ENCODE measurements around the gene THRA. TPM values are rescaled to one million over a fixed set of nuclear protein-coding genes. Genes with fewer than 3 reads are reported as not detected.

Gene THRA
- polyA plus RNA-seq, 3 donors, result 46.9 to 57.1 (median 51.1) TPM

DNA sequence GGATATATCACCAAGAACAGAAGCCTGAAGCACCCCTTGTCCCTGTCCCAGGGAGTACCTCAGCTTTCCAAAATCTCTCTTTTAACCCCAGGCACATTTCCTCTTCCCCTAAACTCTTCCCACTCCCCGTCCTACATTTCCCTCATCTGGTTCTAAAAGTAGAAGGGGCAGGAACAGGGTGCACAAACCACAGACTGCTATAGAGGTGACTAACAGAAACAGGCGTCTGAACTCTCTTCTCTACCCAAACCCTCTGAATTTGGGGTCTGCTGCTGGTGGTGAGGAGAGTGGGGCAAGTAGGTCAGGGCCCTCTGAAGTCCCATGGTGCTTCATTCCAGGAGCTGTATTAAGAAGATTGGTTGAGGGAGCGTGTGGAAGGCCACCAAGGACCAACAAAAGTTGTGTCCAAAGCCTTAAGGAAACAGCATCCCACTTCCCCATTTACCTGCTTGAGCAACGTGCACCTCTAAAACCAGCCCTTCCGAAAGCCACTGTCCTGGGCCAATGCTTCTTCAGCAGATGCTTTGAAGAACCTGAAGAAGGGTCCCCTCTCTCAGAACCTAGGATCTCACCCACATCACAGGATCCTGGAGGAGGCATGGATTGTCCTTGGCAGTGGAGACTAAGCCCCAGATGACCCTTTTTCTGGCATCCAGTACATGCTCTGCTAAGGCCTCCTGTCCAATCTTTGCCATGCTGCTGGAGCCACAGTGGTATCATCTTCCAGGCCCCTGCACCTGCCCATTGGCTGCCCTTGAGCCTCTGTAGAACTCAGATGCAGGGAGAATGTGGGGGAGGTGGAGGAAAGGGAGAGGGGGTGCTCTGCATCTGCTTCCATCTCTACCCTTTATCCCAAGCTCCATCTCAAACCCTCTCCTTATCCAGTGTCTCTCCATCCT lies 43.3 kb downstream of the THRA start:
- no peak for DNase-seq (ENCODE audit: extremely low read depth in 1 of 11, low read depth in 9 of 11, low spot score in 4 of 11)

DNA sequence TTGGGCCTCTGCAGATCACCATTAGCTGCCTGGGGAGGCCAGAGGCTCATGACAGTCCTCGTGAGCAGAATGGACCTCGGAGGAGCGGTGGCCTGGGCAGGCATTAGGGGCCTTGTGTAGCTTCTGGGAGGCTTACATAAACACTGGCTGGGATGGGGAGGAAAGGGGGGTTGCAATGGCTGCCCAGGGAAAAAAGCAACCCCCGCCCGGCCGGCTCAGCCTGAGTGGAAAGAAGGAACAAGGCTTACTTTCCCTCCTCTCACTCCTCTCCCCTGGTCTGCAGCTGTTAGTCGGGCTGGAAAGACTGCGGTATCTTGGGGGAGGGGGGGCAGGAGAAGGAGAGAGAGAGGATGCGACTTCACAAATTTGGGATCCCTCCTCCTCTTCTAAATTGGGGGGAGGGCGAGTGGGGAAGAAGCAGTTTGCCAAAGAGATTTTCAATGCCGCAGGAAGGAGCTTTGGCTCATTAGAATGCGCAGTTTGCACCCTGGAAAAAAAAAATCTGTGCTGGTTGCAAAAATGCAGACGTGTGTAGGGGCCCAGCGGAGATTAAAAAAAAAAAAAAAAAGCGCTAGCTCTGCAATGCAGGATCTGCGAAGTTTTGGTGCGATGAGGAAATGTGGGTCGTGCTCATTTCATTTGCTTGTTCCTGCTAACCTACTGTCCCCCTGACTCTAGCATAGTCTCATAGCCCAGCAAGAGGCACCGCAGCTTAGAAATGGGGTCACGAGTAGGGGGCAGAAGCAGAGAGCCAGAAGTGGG lies 44.2 kb downstream of the THRA start:
- no peak for DNase-seq (ENCODE audit: extremely low read depth in 1 of 11, low read depth in 9 of 11, low spot score in 4 of 11)

DNA sequence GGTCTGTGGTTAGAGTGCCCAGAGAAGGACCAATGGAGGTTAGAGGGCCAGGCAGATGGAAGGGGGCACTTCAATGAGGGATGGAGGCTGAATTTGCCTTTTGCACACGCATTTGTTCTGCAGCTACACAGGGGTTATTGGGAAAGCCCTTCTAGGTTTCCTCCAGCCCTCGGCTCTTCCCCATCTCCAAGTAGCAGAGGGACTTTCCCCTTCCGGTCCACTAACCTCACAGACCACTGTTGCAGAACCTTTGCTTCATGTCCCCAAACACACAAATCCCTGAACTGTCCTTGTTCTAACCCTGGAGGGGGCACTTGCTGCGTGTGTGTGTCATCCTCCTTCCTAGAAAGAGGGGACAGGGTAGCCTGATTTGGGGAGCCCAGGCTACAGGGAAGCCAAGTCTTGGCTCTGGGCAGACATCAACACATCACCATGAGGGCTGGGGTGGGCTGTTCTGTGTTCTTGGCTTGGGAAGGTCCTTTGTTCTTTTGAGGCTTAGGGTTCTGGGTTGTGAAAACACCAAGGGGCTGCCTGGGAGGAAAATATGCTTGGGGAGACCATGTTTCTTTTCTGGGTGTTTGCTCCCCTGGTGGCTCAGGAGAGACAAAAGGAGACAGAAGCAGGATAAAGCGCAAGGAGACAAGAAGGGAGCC lies 44.9 kb downstream of the THRA start:
- no peak for DNase-seq (ENCODE audit: extremely low read depth in 1 of 11, low read depth in 9 of 11, low spot score in 4 of 11)

DNA sequence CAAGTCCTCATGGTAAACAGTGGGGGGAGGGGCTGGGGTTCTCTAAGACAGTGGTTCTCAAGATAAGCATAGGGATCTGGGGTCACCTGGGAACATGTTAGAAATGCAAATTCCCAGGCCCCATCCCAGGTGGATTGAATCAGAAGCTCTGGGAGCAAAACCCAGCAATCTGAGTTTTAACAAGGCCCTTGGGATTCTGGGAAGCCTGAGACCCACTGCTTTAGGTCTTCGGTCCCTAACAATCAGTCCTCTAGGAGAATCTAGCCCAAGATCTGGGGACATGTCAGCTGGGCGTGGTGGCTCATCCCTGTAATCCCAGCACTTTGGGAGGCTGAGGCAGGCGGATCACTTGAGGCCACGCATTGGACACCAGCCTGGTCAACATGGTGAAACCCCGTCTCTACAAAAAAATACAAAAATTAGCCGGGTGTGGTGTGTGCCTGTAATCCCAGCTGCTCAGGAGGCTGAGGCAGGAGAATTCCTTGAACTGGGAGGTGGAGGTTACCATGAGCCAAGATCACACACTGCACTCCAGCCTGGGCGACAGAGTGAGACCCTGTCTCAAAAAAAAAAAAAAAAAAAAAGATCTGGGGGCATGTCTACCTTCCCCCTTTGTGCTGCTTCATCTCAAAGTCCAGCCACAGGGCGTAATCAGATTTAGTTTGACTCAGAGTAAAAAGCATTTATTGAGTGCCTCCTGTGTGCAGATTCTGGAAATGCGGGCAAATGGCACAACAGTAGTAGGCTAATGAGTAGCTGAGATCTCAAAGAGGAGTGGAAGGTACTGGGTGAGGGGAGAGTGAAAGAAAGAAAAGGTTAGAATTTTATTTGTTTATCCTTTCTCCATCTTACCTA lies 46.4 kb downstream of the THRA start:
- DNase-seq (ENCODE audit: extremely low read depth in 1 of 11, low read depth in 9 of 11, low spot score in 4 of 11), result no peak

DNA sequence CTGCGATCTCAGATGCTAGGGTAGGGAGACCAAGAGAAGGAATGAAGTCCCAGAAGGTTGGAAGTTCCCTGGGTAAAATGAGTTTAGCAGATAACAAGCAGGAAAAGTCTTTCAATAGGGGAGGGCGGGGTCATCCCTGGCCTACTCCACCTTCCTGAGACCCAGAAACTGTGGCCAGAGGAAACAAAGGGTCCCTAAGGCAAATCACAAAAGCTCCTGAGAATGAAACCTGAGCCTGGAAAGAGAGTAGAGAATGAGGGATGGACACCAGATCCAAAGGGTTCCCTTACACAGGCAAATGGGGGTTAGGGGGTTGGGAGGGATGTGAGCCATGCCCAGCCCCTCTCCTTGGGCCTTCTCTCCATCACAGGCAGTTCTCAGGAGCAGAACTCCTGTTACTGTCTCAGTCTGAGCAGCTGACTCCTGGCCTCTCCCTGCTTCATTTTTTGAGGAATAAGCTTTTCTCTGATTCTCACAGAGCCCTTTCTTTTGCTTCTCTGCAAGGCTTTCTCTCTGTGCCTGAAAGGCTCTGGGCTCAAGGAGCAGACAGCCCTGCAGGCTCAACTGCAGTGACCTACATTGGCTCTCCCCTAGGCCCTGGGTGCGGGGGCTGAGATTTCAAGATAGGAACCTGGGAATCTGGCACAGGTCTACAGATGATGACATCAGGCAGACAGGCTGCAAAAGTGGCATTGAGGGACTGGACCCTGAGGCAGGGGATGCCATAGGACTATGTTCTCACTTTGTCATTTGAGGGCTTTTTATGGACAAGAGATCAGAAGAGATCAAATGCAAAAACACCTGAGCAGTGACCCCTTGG lies 47.5 kb downstream of the THRA start:
- DNase-seq (ENCODE audit: extremely low read depth in 1 of 11, low read depth in 9 of 11, low spot score in 4 of 11), result no peak

DNA sequence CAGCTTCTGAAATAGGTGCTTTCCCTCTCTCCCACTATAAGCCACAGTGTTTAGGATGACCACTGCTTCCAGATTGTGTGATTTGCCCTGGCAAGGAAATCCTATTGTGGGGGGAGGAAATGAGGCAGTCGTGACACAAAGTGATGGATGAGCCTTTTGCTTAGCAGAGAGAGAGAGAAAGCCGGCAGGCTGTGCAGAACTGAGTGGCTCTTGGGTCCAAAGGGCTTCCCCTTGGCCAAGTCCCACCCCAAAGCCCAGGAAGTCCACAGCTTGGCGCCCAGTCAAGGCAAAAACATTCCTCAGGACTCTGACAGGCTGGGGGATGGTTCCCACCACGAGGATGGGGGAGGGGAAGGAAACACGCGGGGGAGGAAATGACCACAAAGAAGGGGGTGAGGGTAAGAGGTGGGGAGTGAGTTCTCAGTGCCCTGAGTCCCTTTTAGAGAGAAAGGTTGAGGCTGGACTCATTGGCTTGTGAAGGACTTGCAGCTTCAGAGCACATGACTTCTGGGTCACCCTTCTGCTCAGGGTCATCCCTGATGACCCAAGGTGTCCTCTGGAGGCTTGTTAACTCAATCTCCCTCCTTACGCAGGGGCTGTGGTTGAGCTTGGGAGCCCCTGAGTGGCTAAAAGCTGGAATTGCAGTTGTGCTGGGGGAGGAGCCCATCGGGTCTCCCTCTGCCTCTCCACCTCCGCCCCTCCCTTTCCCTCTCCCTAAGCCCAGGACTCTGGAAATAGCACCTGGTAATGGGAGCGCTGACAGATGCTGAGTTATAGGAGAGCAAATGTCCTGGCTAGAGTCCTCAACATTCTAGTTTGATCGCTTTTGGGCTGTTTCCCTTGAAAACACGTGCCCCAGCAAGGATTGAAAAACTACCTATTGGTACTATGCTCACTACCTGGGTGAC lies 48.7 kb downstream of the THRA start:
- peak in 10 of 11 donors; percentile 82 to 95 (median 90) for DNase-seq (ENCODE audit: extremely low read depth in 1 of 11, low read depth in 9 of 11, low spot score in 4 of 11)

DNA sequence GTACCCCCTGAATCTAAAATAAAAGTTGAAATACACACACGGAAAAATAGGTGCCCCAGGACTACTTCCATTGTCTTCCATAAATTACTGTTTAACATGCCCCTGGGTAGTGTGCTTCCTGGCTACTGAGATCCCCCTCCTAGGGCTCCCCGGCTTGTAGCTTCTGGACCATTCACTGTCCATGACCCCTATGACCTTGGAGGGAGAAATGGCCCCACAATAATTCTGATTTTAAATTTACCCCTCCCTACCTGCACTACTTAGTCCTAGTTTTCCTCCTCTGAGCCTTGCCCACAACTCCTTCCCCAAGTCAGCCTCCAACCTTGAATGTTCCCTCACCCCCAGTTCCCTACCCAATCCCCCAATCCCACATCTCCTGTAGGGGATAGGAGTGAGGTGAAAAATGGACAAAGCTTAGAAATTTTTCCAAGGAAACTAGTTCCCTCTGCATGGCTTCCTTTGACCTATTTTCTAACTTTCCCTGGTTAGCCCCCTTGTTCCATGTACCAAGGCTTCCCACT lies 49.5 kb downstream of the THRA start:
- DNase-seq (ENCODE audit: extremely low read depth in 1 of 11, low read depth in 9 of 11, low spot score in 4 of 11), result no peak

DNA sequence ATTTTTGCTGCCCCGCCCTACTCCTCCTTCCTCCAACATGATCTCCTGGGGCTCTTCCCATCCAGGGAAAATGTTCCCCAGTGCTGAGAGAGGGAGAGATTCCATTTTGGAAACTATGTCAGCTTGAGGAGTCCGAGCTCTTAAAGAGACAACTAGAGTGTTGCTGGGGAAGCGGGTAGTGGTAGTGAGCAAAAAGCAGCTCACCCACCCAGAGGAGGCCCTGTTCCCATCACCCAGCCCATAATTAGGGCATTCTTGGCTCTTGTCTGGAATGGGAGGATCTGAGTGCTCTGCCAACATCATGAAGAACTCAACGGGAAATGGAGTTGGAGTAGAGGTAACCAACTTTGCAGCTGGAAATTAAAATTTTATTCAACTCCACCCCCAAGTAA lies 49.9 kb downstream of the THRA start:
- DNase-seq (ENCODE audit: extremely low read depth in 1 of 11, low read depth in 9 of 11, low spot score in 4 of 11), result no peak

DNA sequence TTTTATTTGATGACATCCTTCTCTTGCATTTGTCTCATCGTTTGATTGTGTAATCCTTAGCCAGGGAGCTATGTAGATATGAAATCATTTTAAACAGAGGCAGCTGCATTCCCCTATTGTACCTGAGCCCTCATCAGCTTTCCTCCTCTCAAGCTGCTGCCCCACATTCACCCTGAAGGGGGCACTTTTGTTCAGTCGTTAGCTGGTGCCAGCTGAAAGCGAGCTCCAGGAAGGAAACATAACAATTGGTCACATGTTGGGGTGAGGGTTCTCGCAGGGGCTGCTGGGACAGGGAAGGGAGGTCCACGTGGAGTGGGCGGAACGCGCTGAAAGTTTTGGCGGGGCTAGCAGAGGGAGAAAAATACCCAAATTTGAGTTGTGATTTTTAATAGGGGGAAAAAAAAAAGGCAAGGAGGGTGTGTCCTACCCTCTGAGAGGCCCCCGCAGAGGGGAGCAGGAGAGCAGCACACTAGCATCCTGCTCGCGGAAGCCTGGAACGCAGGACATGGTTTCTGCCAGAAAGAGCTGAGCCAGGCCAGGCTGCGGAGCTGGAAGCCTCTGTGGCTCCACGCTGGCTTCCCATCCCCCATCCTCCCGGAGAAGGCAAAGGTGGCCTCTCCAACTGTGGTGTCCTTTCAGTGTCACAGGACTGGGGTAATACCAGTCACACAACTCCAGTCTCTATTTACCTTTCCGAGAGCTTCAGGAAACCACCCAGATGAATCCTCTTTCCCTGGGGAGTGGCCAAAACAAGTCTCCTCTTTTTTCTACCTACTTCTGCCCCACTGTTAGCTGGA lies 50.5 kb downstream of the THRA start:
- DNase-seq (ENCODE audit: extremely low read depth in 1 of 11, low read depth in 9 of 11, low spot score in 4 of 11), result peak in 10 of 11 donors; percentile 87 to 96 (median 92)

DNA sequence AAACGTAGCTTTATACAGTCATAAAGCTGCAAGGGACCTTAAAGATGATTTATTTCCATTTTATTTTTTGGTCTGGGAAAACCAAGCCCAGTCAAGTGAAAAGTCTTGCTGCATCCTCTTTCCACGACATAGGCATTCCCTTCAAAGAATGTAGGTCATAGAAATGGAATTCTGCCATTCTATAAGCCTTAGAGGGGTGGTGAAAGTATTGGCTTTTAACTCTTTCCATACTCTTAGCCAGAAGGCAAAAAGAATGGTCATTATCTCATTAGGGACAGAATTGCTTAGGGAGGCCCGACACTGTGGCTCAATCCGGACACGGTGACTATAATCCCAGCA lies 51.1 kb downstream of the THRA start:
- DNase-seq (ENCODE audit: extremely low read depth in 1 of 11, low read depth in 9 of 11, low spot score in 4 of 11), result no peak

DNA sequence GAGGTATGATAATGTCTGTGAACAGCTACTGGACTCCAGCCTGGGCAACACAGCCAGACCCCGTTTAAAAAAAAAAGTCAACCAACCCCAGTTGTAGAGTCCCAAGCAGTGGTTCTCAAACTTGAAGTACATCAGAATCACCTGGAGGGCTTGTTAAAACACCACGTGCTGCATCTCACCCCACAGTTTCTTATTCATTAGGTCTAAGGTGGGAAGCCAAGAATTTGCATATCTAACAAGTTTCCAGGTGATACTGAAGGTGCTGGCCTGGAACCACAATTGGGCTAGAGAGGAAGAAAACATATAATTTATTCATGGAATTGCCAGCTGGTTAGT lies 52.3 kb downstream of the THRA start:
- DNase-seq (ENCODE audit: extremely low read depth in 1 of 11, low read depth in 9 of 11, low spot score in 4 of 11), result no peak

DNA sequence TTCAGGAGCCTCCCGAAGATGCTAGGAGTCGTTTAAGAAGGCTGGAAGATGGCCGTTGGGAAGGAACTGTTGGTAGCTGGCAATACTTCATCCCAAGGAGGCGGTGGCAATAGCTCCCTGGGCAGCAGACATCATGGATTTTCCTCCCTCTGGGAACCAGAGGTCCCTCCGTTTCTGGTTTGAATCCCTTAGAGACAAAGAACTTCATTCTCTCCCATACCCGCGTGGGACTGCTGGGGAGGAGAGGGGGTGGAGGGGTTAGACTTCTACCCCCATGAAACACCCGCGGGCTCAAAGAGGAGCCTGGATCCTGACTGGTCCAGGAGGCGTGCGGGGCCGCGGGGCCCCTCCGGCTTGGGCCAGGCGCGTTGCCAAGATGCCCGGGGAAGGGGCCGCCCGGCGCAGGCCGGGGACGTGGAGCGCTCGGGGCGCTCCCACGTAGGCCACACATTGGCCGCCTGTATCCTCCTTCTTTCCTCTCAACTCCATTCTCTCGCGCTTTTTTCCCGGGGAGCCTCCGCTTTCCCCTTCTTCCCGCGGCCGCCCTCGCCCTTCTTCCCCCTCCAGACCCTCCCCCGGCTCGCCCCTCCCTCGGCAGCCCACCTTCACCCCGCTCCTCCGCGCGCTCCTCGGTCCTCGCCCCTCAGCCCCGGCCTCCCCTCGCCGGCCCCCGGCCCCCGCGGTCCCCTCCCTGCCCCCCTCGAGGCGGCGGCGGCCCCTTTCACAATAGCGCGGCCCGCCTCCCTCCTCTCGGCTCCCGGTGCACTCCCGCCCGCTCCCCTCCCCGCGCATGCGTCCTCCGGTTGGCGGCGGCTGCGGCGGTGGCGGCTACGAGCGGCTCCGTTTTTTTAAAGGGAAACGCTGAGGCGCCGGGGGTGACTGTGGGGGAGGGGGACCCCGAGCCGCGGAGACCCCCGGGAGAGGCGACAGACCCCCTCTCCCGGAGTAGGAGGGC lies 58.7 kb downstream of the THRA start, which contains the start of gene MSL1:
MSL1 (plus strand) TSS at position 791 of the 955 bp plus-strand sequence. CDS start 642 bp downstream, outside the sequence.
- DNase-seq (ENCODE audit: extremely low read depth in 1 of 11, low read depth in 9 of 11, low spot score in 4 of 11), result peak in 4 of 11 donors; percentile 79 to 84 (median 82)

DNA sequence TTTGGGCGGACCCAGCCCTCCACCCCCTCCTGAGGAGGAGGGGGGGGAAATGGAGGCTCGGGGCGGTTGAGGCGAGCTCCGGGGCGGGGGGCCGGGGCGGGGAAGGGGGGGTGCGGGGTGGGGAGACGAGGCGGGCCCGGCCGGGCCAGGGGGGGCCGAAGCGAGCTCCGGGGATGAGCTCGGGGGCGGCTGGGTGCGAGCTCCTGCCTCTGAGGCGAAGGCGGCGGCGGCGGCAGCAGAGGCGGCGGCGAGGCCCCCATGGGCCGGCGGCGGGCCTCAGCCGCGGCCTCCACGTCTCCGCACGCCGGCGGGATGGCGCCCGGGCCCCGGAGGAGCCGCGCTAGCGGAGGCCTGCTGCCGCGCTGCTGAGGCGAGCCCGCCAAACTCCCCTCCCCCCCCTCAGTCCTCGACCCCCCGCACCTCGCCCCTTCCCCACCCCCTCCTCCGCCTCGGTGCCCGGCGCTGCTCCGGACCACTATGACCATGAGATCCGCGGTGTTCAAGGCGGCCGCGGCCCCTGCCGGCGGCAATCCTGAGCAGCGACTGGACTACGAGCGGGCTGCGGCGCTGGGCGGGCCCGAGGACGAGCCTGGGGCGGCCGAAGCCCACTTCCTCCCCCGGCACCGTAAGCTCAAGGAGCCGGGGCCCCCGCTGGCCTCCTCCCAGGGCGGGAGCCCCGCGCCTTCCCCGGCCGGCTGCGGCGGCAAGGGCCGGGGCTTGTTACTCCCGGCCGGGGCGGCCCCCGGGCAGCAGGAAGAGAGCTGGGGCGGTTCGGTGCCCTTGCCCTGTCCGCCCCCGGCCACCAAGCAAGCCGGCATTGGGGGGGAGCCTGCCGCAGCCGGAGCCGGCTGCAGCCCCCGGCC lies 59.6 kb downstream of the THRA start:
- no peak for DNase-seq (ENCODE audit: extremely low read depth in 1 of 11, low read depth in 9 of 11, low spot score in 4 of 11)
